ENCODE results near the gene ARV1.
A peak's percentile ranks its signal among the peaks of the same experiment; 100 is the strongest.
"Not testable (repeated sequence)": the region's sequence is repeated elsewhere in the genome, so short reads cannot be mapped to it uniquely, and the experiment has no call there.

ARV1 gene

GRCh38 chr1:230976825-230977747 is 1.8 kb upstream of the ARV1 start:
- DNase-seq (ENCODE audit: low spot score) = no peak

- DNase-seq (ENCODE audit: low spot score) = peak; percentile 25
These were observed 968 bp upstream of the ARV1 start for GRCh38 chr1:230977761-230978490.

- no peak for DNase-seq (ENCODE audit: low spot score)
These were observed 459 bp downstream of the ARV1 start for GRCh38 chr1:230979389-230979716.

- DNase-seq (ENCODE audit: low spot score) = no peak
These were observed 1.1 kb downstream of the ARV1 start for GRCh38 chr1:230979952-230980351.

- DNase-seq (ENCODE audit: low spot score) = no peak
These were observed 3.8 kb downstream of the ARV1 start for GRCh38 chr1:230982696-230983095.

GRCh38 chr1:230983811-230984210 is 4.9 kb downstream of the ARV1 start:
- DNase-seq (ENCODE audit: low spot score) = no peak

- DNase-seq (ENCODE audit: low spot score) = not testable (repeated sequence)
These were observed 6.0 kb downstream of the ARV1 start for GRCh38 chr1:230984622-230985515.

GRCh38 chr1:230985711-230986110 is 6.8 kb downstream of the ARV1 start:
- no peak for DNase-seq (ENCODE audit: low spot score)

- no peak for DNase-seq (ENCODE audit: low spot score)
These were observed 8.1 kb downstream of the ARV1 start for GRCh38 chr1:230986976-230987375.

- DNase-seq (ENCODE audit: low spot score) = no peak
These were observed 8.6 kb downstream of the ARV1 start for GRCh38 chr1:230987448-230987847.

GRCh38 chr1:230992100-230992774 is 13.3 kb downstream of the ARV1 start:
- no peak for DNase-seq (ENCODE audit: low spot score)

- no peak for DNase-seq (ENCODE audit: low spot score)
These were observed 16.0 kb downstream of the ARV1 start for GRCh38 chr1:230994860-230995259.

- DNase-seq (ENCODE audit: low spot score) = no peak
These were observed 21.3 kb downstream of the ARV1 start for GRCh38 chr1:231000201-231000600.

GRCh38 chr1:231000639-231001038 is 21.7 kb downstream of the ARV1 start:
- DNase-seq (ENCODE audit: low spot score) = no peak

GRCh38 chr1:231001892-231002291 is 23.0 kb downstream of the ARV1 start:
- no peak for DNase-seq (ENCODE audit: low spot score)

- not testable (repeated sequence) for DNase-seq (ENCODE audit: low spot score)
These were observed 28.6 kb downstream of the ARV1 start for GRCh38 chr1:231007535-231007934.

- no peak for DNase-seq (ENCODE audit: low spot score)
These were observed 32.5 kb downstream of the ARV1 start for GRCh38 chr1:231011360-231011759.

GRCh38 chr1:231011963-231012362 is 33.1 kb downstream of the ARV1 start:
- DNase-seq (ENCODE audit: low spot score) = no peak

GRCh38 chr1:231013391-231014015 is 34.6 kb downstream of the ARV1 start:
- DNase-seq (ENCODE audit: low spot score) = no peak

GRCh38 chr1:231016234-231016633 is 37.3 kb downstream of the ARV1 start:
- no peak for DNase-seq (ENCODE audit: low spot score)

GRCh38 chr1:231016966-231017365 is 38.1 kb downstream of the ARV1 start:
- no peak for DNase-seq (ENCODE audit: low spot score)

Measured in HuH-7.5 (cell line).